Gastroesophageal sphincter (tissue), 4 donors: ENCODE data around the gene PYY. TPM values are rescaled to one million over a fixed set of nuclear protein-coding genes. Genes with fewer than 3 reads are reported as not detected.
A peak's percentile ranks its signal among the peaks of the same experiment; 100 is the strongest.
"Not testable (repeated sequence)": the region's sequence is repeated elsewhere in the genome, so short reads cannot be mapped to it uniquely, and the experiment has no call there.

Experiments used
- ATAC-seq: fragments of 150-250 bp; one replicate; pipeline ENCODE4 v1.9.1; 2016; ENCODE audit warnings: mild to moderate bottlenecking, moderate library complexity
- H3K27ac ChIP-seq, 4 donors: fragments of 200-600 bp; sonication (generic) in 3 of 4; 1 replicate in 3 of 4; 2 replicates in 1 of 4; pipeline ENCODE4 v1.5.1; 2016 to 2019
- H3K27me3 ChIP-seq: fragments of 200-600 bp; sonication (generic); one replicate; pipeline ENCODE4 v1.5.1; 2019
- H3K36me3 ChIP-seq, 2 donors: fragments of 200-600 bp; sonication (generic); one replicate each; pipeline ENCODE4 v1.5.1; 2019; ENCODE audit warnings: control low read depth in 1 of 2
- H3K4me1 ChIP-seq, 3 donors: fragments of 200-600 bp; sonication (generic); 1 replicate in 2 of 3; 2 replicates in 1 of 3; pipeline ENCODE4 v1.5.1; 2016 to 2019; ENCODE audit warnings: control low read depth in 2 of 3
- H3K4me3 ChIP-seq, 2 donors: fragments of 200-600 bp; sonication (generic); one replicate each; pipeline ENCODE4 v1.5.1; 2019; ENCODE audit warnings: mild to moderate bottlenecking in 1 of 2, moderate library complexity in 1 of 2
- H3K9me3 ChIP-seq, 3 donors: fragments of 200-600 bp; sonication (generic); one replicate each; pipeline ENCODE4 v1.5.1; 2017 to 2019; ENCODE audit warnings: control low read depth in 2 of 3
- CTCF ChIP-seq, 4 experiments: fragments of 200-600 bp in 2 of 4; fragments of 450-650 bp in 2 of 4; sonication (generic) in 1 of 4; IDR thresholded peaks; one replicate each; pipeline ENCODE4 v1.5.1; 2017 to 2019; ENCODE audit warnings: antibody characterized with exemption in 4 of 4, mild to moderate bottlenecking in 2 of 4, moderate library complexity in 2 of 4
- EP300 ChIP-seq: sonication (generic); formaldehyde crosslinking; IDR thresholded peaks from one replicate; pipeline ENCODE4 v1.6.1; 2017; ENCODE audit warnings: antibody characterized with exemption, mild to moderate bottlenecking
- POLR2A ChIP-seq, 2 donors: fragments of 450-650 bp; IDR thresholded peaks; one replicate each; pipeline ENCODE4 v1.6.1; 2017; ENCODE audit warnings: antibody characterized with exemption in 2 of 2, mild to moderate bottlenecking in 2 of 2, moderate library complexity in 1 of 2
- POLR2AphosphoS5 ChIP-seq: sonication (generic); formaldehyde crosslinking; IDR thresholded peaks from one replicate; pipeline ENCODE4 v1.6.1; 2017; ENCODE audit warnings: antibody characterized with exemption
- WGBS, 2 donors: methylation state at CpG; one replicate each; pipeline ENCODE4 v1.1.5; 2018; ENCODE audit warnings: low coverage in 1 of 2; 5-methylcytosine and 5-hydroxymethylcytosine counted together
- total RNA-seq, 4 donors: library from RNA; depleted of rRNA; stranded (reverse); fragments of >200 nt; gene quantifications; one replicate each; pipeline ENCODE4 v1.1.0, GENCODE V29; 2016

The PYY gene
- total RNA-seq, 4 donors from 2014 or later, result not detected

GRCh38 chr17:43940630-43941029 is 13.1 kb downstream of the PYY start:
- no peak overlapping the region for H3K27ac ChIP-seq
- H3K4me3 ChIP-seq, result no peak overlapping the region
- TF ChIP-seq CTCF (IDR thresholded peaks at IDR 0.05), result peak in 1 of 4 experiments; percentile 34
- TF ChIP-seq EP300, result no peak
- no peak for ATAC-seq
- H3K27me3 ChIP-seq, result peaks cover 41% of the 10 kb centered on the region
- 38% methylated on average over 5 of the region's 7 CpGs; no CpG with 5 or more reads in 1 of the 2 donors for WGBS, 2 donors
- H3K4me1 ChIP-seq, result peaks cover 0 to 10% (median 4%) of the 10 kb centered on the region in 3 donors
- no peaks in the 10 kb centered on the region for H3K36me3 ChIP-seq
- no peaks in the 10 kb centered on the region for H3K9me3 ChIP-seq

GRCh38 chr17:43939886-43940285 is 13.9 kb downstream of the PYY start:
- peaks cover 0 to 10% (median 4%) of the 10 kb centered on the region in 3 donors for H3K4me1 ChIP-seq
- H3K36me3 ChIP-seq, result no peaks in the 10 kb centered on the region
- H3K9me3 ChIP-seq, result no peaks in the 10 kb centered on the region
- peaks cover 47% of the 10 kb centered on the region for H3K27me3 ChIP-seq
- no peak overlapping the region for H3K4me3 ChIP-seq
- WGBS, 2 donors, result 86% methylated on average over 5 of the region's 5 CpGs; no CpG with 5 or more reads in 1 of the 2 donors
- TF ChIP-seq POLR2AphosphoS5 (no peak), POLR2A (IDR thresholded peaks at IDR 0.05) (no peak), EP300 (no peak), CTCF (IDR thresholded peaks at IDR 0.05) (no peak)
- no peak for ATAC-seq
- no peak overlapping the region for H3K27ac ChIP-seq

GRCh38 chr17:43939452-43939851 is 14.3 kb downstream of the PYY start:
- H3K9me3 ChIP-seq, H3K27ac ChIP-seq, H3K36me3 ChIP-seq, H3K4me1 ChIP-seq, H3K4me3 ChIP-seq, ATAC-seq: not testable (repeated sequence)
- peaks cover 50% of the 10 kb centered on the region for H3K27me3 ChIP-seq
- WGBS, 2 donors, result 83 to 100% methylated on average over 1 of the region's 3 CpGs

GRCh38 chr17:43938838-43939182 is 14.9 kb downstream of the PYY start:
- no peak for TF ChIP-seq CTCF (IDR thresholded peaks at IDR 0.05)
- TF ChIP-seq EP300, result no peak
- no peak for TF ChIP-seq POLR2A (IDR thresholded peaks at IDR 0.05)
- no peak for TF ChIP-seq POLR2AphosphoS5

GRCh38 chr17:43936434-43936833 is 17.3 kb downstream of the PYY start:
- Histone ChIP-seq H3K36me3 (no peaks in the 10 kb centered on the region), H3K27ac (no peak overlapping the region), H3K4me3 (no peak overlapping the region), H3K9me3 (no peaks in the 10 kb centered on the region), H3K4me1 (peaks cover 0 to 10% (median 4%) of the 10 kb centered on the region in 3 donors), H3K27me3 (peaks cover 73% of the 10 kb centered on the region)
- ATAC-seq, result no peak
- TF ChIP-seq CTCF (IDR thresholded peaks at IDR 0.05) (no peak), EP300 (no peak)
- WGBS, 2 donors, result 71 to 93% methylated on average over 2 to 3 of the region's 3 CpGs

More at GRCh38 chr17:43938838-43939182, 14.9 kb downstream of the PYY start:
- Histone ChIP-seq H3K9me3 (no peaks in the 10 kb centered on the region), H3K4me3 (no peak overlapping the region), H3K36me3 (no peaks in the 10 kb centered on the region), H3K27me3 (peaks cover 55% of the 10 kb centered on the region), H3K27ac (no peak overlapping the region), H3K4me1 (peaks cover 0 to 10% (median 4%) of the 10 kb centered on the region in 3 donors)
- WGBS, 2 donors, result 83 to 100% methylated on average over 1 to 3 of the region's 6 CpGs
- no peak for ATAC-seq

GRCh38 chr17:43935926-43936261 is 17.8 kb downstream of the PYY start:
- H3K27me3 ChIP-seq, result peaks cover 77% of the 10 kb centered on the region

More at GRCh38 chr17:43935926-43936261, 17.8 kb downstream of the PYY start:
- H3K9me3 ChIP-seq, result no peaks in the 10 kb centered on the region
- TF ChIP-seq POLR2A (IDR thresholded peaks at IDR 0.05), result no peak
- TF ChIP-seq POLR2AphosphoS5, result no peak
- TF ChIP-seq CTCF (IDR thresholded peaks at IDR 0.05), result no peak
- TF ChIP-seq EP300, result no peak
- WGBS, 2 donors, result no CpG with 5 or more reads among the region's 6 CpGs
- no peak overlapping the region for H3K27ac ChIP-seq
- H3K4me3 ChIP-seq, result no peak overlapping the region
- no peak for ATAC-seq
- no peaks in the 10 kb centered on the region for H3K36me3 ChIP-seq
- H3K4me1 ChIP-seq, result peaks cover 0 to 10% (median 4%) of the 10 kb centered on the region in 3 donors
